PC-9 (cell line): ENCODE measurements around the gene ADAMTSL3.

ENCODE experiments used
- EZH2 ChIP-seq: fragments of 200-600 bp; sonication (generic); IDR thresholded peaks from 2 replicates; pipeline ENCODE4 v1.8.0; 2017; ENCODE audit warnings: antibody characterized with exemption, low read depth
- TF ChIP-seq, protein P1 (sequence below): fragments of 200-600 bp; sonication (generic); conservative IDR thresholded peaks from 2 replicates; pipeline ENCODE4 v1.6.1; 2017; ENCODE audit warnings: mixed run types, antibody characterized with exemption, mild to moderate bottlenecking, moderate library complexity

DNA sequence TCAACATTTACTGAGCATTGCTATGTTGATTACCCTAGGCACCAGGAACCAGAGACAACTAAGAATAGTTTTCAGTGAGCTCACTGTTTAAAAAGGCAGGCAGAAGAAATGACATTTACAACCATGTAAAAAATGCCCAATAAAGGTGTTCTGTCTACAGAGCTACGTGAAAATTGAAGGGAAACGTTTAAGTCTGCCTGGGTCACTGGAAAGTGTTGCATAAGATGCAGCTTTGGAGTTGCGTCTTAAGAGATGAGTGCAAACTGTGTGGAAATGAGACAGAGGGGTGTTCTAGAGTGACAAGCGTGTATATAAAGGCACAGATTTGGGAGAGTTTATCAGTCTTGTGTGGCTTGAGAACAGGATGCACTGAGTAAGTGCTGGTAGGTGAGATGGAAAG lies 303.0 kb downstream of the ADAMTSL3 start:
- TF ChIP-seq, protein P1, sequence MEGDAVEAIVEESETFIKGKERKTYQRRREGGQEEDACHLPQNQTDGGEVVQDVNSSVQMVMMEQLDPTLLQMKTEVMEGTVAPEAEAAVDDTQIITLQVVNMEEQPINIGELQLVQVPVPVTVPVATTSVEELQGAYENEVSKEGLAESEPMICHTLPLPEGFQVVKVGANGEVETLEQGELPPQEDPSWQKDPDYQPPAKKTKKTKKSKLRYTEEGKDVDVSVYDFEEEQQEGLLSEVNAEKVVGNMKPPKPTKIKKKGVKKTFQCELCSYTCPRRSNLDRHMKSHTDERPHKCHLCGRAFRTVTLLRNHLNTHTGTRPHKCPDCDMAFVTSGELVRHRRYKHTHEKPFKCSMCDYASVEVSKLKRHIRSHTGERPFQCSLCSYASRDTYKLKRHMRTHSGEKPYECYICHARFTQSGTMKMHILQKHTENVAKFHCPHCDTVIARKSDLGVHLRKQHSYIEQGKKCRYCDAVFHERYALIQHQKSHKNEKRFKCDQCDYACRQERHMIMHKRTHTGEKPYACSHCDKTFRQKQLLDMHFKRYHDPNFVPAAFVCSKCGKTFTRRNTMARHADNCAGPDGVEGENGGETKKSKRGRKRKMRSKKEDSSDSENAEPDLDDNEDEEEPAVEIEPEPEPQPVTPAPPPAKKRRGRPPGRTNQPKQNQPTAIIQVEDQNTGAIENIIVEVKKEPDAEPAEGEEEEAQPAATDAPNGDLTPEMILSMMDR = no peak
- TF ChIP-seq EZH2 = no peak
